ENCODE measurements around the gene METTL16. TPM values are rescaled to one million over a fixed set of nuclear protein-coding genes. Genes with fewer than 3 reads are reported as not detected.
A peak's percentile ranks its signal among the peaks of the same experiment; 100 is the strongest.

Gene METTL16
- total RNA-seq, 6 donors from 2014 or later: 20.3 to 37.2 (median 30.6) TPM

GRCh38 chr17:2410951-2411350 lies 100.7 kb downstream of the METTL16 start:
- Histone ChIP-seq H3K9me3 (no peaks in the 10 kb centered on the region), H3K27ac (no peak overlapping the region), H3K27me3 (no peaks in the 10 kb centered on the region), H3K4me1 (peaks cover 0 to 10% (median 5%) of the 10 kb centered on the region in 4 donors), H3K36me3 (peaks cover 0 to 13% (median 0%) of the 10 kb centered on the region in 4 donors), H3K4me3 (no peak overlapping the region)
- no peak for ATAC-seq (ENCODE audit: low FRiP score in 2 of 2)
- WGBS, 2 donors: 89 to 95% methylated on average over 7 of the region's 7 CpGs
- TF ChIP-seq POLR2AphosphoS5 (IDR thresholded peaks at IDR 0.05): no peak
- no peak for TF ChIP-seq EP300 (IDR thresholded peaks at IDR 0.05)
- TF ChIP-seq CTCF (IDR thresholded peaks at IDR 0.05): no peak
- no peak for TF ChIP-seq POLR2A (IDR thresholded peaks at IDR 0.05)
- no peak for DNase-seq

- ATAC-seq (ENCODE audit: low FRiP score in 2 of 2) (peak; percentile 27 to 83), DNase-seq (no peak)
- WGBS, 2 donors: 74 to 75% methylated on average over 13 to 15 of the region's 15 CpGs
- peaks cover 14 to 42% (median 24%) of the 10 kb centered on the region in 4 donors for H3K4me1 ChIP-seq
- H3K9me3 ChIP-seq: no peaks in the 10 kb centered on the region
- H3K27me3 ChIP-seq: no peaks in the 10 kb centered on the region
- no peak for TF ChIP-seq CTCF (IDR thresholded peaks at IDR 0.05)
- no peak for TF ChIP-seq POLR2A (IDR thresholded peaks at IDR 0.05)
- no peak for TF ChIP-seq EP300 (IDR thresholded peaks at IDR 0.05)
- no peak for TF ChIP-seq POLR2AphosphoS5 (IDR thresholded peaks at IDR 0.05)
- H3K27ac ChIP-seq: peak overlapping the region; percentile 40 to 67 (median 56)
- H3K4me3 ChIP-seq: no peak overlapping the region
- H3K36me3 ChIP-seq: no peaks in the 10 kb centered on the region
These were observed 104.5 kb downstream of the METTL16 start for GRCh38 chr17:2406903-2407790.

- no peak overlapping the region for H3K4me3 ChIP-seq
These were observed 105.3 kb downstream of the METTL16 start for GRCh38 chr17:2406271-2406902.

DNA sequence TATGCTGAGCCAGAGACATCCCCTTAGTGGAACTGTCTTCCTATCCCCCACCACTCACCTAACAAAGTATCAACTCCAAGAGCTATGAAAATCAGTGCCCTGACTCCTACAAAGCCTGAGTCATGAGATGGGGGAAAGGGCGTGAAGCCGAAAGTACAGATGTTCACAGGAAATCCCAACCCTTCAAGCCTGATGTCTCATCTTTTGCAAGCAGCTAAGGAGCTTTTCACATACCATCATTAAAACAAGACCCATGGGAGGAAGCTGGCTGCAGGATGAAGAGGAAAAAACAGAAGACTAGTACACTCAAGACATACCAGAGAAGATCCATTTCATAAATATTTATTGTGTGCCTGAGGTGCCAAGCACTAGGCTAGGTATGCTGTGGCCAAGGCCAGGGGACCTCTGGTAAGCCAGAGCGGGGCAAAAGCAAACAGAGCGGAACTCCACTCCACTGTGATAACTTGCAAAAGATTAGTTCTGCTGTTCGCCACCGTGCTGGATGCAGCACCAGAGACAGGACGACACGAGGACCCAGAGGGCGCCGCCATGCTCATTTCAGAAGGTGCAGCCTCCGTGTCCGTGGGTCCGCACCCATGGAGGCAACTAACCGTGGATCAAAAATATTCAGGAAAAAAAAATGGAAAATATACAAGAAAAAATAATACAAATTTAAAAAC lies 106.3 kb downstream of the METTL16 start:
- WGBS, 2 donors: 72 to 79% methylated on average over 14 of the region's 14 CpGs
- H3K9me3 ChIP-seq: no peaks in the 10 kb centered on the region
- H3K27ac ChIP-seq: peak overlapping the region in 2 of 4 donors; percentile 18 to 45
- DNase-seq (no peak), ATAC-seq (ENCODE audit: low FRiP score in 2 of 2) (peak in 1 of 2 donors; percentile 1)
- H3K4me1 ChIP-seq: peaks cover 14 to 42% (median 24%) of the 10 kb centered on the region in 4 donors
- no peak overlapping the region for H3K4me3 ChIP-seq
- H3K36me3 ChIP-seq: no peaks in the 10 kb centered on the region
- TF ChIP-seq EP300 (IDR thresholded peaks at IDR 0.05): no peak
- no peak for TF ChIP-seq POLR2A (IDR thresholded peaks at IDR 0.05)
- TF ChIP-seq CTCF (IDR thresholded peaks at IDR 0.05): no peak
- no peak for TF ChIP-seq POLR2AphosphoS5 (IDR thresholded peaks at IDR 0.05)
- H3K27me3 ChIP-seq: peaks cover 0 to 2% (median 0%) of the 10 kb centered on the region in 4 donors

More at GRCh38 chr17:2406271-2406902, 105.3 kb downstream of the METTL16 start:
- Histone ChIP-seq H3K4me1 (peaks cover 14 to 42% (median 24%) of the 10 kb centered on the region in 4 donors), H3K27ac (peak overlapping the region; percentile 40 to 67 (median 56)), H3K27me3 (peaks cover 0 to 1% (median 0%) of the 10 kb centered on the region in 4 donors), H3K9me3 (no peaks in the 10 kb centered on the region), H3K36me3 (no peaks in the 10 kb centered on the region)
- WGBS, 2 donors: 80 to 89% methylated on average over 8 of the region's 8 CpGs
- TF ChIP-seq POLR2A (IDR thresholded peaks at IDR 0.05): no peak
- TF ChIP-seq POLR2AphosphoS5 (IDR thresholded peaks at IDR 0.05): no peak
- TF ChIP-seq EP300 (IDR thresholded peaks at IDR 0.05): no peak
- ATAC-seq (ENCODE audit: low FRiP score in 2 of 2) (no peak), DNase-seq (no peak)
